ENCODE results near the gene SLC9B2. TPM values are rescaled to one million over a fixed set of nuclear protein-coding genes. Genes with fewer than 3 reads are reported as not detected.

SLC9B2 gene
- total RNA-seq, 2 experiments from 2014 or later = 21.1 to 21.7 TPM

GRCh38 chr4:103026868-103027267 lies 49.7 kb downstream of the SLC9B2 start:
- H3K27ac Mint-ChIP-seq = no peak overlapping the region
- H3K36me3 ChIP-seq (ENCODE audit: insufficient read depth, low read length) = peaks cover 4% of the 10 kb centered on the region
- H3K4me1 ChIP-seq (ENCODE audit: insufficient read depth, low read length) = no peaks in the 10 kb centered on the region
- ChIA-PET CTCF (no interaction called here), POLR2A (no interaction called here)
- H3K36me3 Mint-ChIP-seq (ENCODE audit: low read depth) = peaks cover 19% of the 10 kb centered on the region
- intact Hi-C loops (cut with DNase I, micrococcal nuclease) = no loop called here
- no peaks in the 10 kb centered on the region for H3K27me3 ChIP-seq (ENCODE audit: control insufficient read depth in 1 of 2, insufficient read depth in 2 of 2, low read length in 2 of 2)
- no peaks in the 10 kb centered on the region for H3K9me3 ChIP-seq (ENCODE audit: control insufficient read depth in 1 of 2, insufficient read depth in 1 of 2, low read length in 2 of 2)
- no peak overlapping the region for H3K27ac ChIP-seq (ENCODE audit: low read depth in 1 of 2, low read length in 2 of 2)
- no peaks in the 10 kb centered on the region for H3K4me1 Mint-ChIP-seq (ENCODE audit: low read depth)
- no peak for TF ChIP-seq CTCF (IDR thresholded peaks at IDR 0.05)
- ATAC-seq (ENCODE audit: poor library complexity) = no peak
- DNase-seq = no peak
- H3K27me3 Mint-ChIP-seq = no peaks in the 10 kb centered on the region
- H3K4me3 Mint-ChIP-seq = no peak overlapping the region
- H3K4me3 ChIP-seq (ENCODE audit: low read length) = no peak overlapping the region
- no peaks in the 10 kb centered on the region for H3K9me3 Mint-ChIP-seq

- no peak overlapping the region for H3K27ac ChIP-seq (ENCODE audit: low read depth in 1 of 2, low read length in 2 of 2)
- H3K4me1 ChIP-seq (ENCODE audit: insufficient read depth, low read length) = peaks cover 7% of the 10 kb centered on the region
- Mint-ChIP-seq H3K4me3 (no peak overlapping the region), H3K9me3 (no peaks in the 10 kb centered on the region), H3K27ac (no peak overlapping the region), H3K27me3 (no peaks in the 10 kb centered on the region), H3K4me1 (ENCODE audit: low read depth) (peaks cover 4% of the 10 kb centered on the region), H3K36me3 (ENCODE audit: low read depth) (peaks cover 5% of the 10 kb centered on the region)
- DNase-seq (no peak), ATAC-seq (ENCODE audit: poor library complexity) (no peak)
- POLR2A ChIA-PET = no interaction called here
- TF ChIP-seq CTCF (IDR thresholded peaks at IDR 0.05) = no peak
- intact Hi-C loops (cut with DNase I, micrococcal nuclease) = loop anchor here in 1 of 2 experiments (5.0 kb wide), 3 partner anchors 52 to 263 kb away; partner anchors contain the start of genes BDH2, MANBA and SLC9B2
- no peaks in the 10 kb centered on the region for H3K27me3 ChIP-seq (ENCODE audit: control insufficient read depth in 1 of 2, insufficient read depth in 2 of 2, low read length in 2 of 2)
- no peak overlapping the region for H3K4me3 ChIP-seq (ENCODE audit: low read length)
- H3K36me3 ChIP-seq (ENCODE audit: insufficient read depth, low read length) = peaks cover 4% of the 10 kb centered on the region
- CTCF ChIA-PET = no interaction called here
- H3K9me3 ChIP-seq (ENCODE audit: control insufficient read depth in 1 of 2, insufficient read depth in 1 of 2, low read length in 2 of 2) = no peaks in the 10 kb centered on the region
These were observed 51.6 kb downstream of the SLC9B2 start for GRCh38 chr4:103024996-103025395.

- TF ChIP-seq CTCF (IDR thresholded peaks at IDR 0.05) = no peak
- intact Hi-C loops (cut with DNase I, micrococcal nuclease) = loop anchor here in 1 of 2 experiments (5.0 kb wide), 3 partner anchors 56 to 259 kb away; partner anchors contain the start of genes BDH2, MANBA and SLC9B2
- Mint-ChIP-seq H3K4me1 (ENCODE audit: low read depth) (peaks cover 25% of the 10 kb centered on the region), H3K36me3 (ENCODE audit: low read depth) (peaks cover 4% of the 10 kb centered on the region), H3K27ac (peak overlapping the region; percentile 99), H3K9me3 (no peaks in the 10 kb centered on the region), H3K27me3 (no peaks in the 10 kb centered on the region), H3K4me3 (peak overlapping the region; percentile 32)
- POLR2A ChIA-PET = no interaction called here
- Histone ChIP-seq H3K36me3 (ENCODE audit: insufficient read depth, low read length) (no peaks in the 10 kb centered on the region), H3K9me3 (ENCODE audit: control insufficient read depth in 1 of 2, insufficient read depth in 1 of 2, low read length in 2 of 2) (no peaks in the 10 kb centered on the region), H3K27ac (ENCODE audit: low read depth in 1 of 2, low read length in 2 of 2) (no peak overlapping the region), H3K27me3 (ENCODE audit: control insufficient read depth in 1 of 2, insufficient read depth in 2 of 2, low read length in 2 of 2) (no peaks in the 10 kb centered on the region), H3K4me1 (ENCODE audit: insufficient read depth, low read length) (peaks cover 22% of the 10 kb centered on the region), H3K4me3 (ENCODE audit: low read length) (no peak overlapping the region)
- CTCF ChIA-PET = no interaction called here
- DNase-seq = no peak
- no peak for ATAC-seq (ENCODE audit: poor library complexity)
These were observed 55.4 kb downstream of the SLC9B2 start for GRCh38 chr4:103021120-103021519.

All from CD4-positive, alpha-beta T cell (primary cell).